HG03460 (cell line): ENCODE results near the gene CXCL5.
"Not testable (repeated sequence)": the region's sequence is repeated elsewhere in the genome, so short reads cannot be mapped to it uniquely, and the experiment has no call there.

Experiments
- ATAC-seq: cut with Tn5 transposase; IDR thresholded peaks from one replicate; pipeline ENCODE4 v1.9.1; 2021; ENCODE audit not compliant: unreplicated experiment

The CXCL5 gene

DNA sequence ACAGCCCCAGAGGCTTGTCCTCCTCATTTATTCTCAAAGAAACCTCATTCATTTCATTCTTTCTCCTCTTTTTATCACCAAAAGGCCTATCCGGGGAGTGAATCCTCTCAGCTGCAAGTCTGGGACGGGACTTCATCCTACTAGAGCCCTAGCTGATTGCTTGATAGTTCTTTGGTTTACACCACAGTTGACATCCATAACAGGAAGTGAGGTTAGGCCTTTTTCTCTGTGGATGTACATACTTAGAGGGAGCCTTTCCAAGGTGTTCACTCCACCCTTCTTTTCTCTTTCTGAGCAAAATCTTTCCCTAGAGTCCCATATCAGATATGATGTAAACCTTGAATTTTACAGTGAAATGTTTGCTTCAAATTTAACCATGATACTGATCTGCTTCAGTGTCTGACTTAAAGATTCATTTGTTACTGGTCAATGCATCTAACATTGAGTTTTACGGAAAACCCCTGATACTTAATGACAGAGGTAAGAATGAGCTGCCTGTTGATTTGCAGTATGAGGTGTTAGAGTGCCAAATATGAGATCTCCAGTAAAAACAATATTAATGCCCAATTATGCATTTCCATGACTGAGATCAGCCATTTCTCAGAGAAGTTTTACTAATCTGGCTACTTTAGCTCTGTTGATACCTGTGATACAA lies 16.8 kb upstream of the CXCL5 start:
- ATAC-seq, result no peak

DNA sequence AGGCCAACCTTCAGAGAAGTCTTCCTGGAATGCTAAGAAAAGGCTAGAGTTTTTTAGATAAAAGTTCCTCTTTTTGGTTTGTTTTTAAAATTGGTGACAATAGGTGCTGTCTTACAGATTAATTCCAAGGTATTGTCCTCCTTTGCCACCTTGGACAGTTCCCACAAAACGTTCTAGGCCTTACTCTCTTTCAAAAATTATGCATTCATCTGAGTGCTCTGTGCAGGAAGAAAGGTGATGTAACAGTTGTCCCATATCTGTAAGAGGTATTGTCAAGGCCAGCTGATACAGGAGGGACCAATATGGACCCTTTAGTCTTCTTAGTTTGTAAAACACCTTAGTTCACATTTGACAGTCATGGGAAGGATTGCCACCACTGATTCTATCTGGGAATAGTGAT lies 15.9 kb upstream of the CXCL5 start:
- no peak for ATAC-seq

GRCh38 chr4:74013264-74013663 lies 14.8 kb upstream of the CXCL5 start:
- ATAC-seq, result no peak

DNA sequence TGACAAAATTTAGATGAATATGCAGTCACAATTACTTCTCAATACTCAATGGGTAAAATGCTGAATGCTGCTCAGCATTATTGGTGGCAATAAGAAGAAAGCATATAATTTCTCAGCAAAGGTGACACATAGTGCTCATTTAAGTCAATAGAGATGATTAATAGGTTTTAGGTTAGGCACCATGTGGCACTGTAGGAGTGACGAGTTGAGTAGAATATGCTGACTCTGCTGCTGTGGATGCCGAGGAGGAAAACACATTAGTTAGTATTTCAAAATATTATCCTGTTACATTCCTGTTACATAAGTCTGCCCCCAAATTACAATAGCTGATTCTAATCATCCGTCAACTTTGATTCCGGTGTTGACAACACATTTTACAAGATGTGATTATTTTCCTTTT lies 13.7 kb upstream of the CXCL5 start:
- no peak for ATAC-seq

DNA sequence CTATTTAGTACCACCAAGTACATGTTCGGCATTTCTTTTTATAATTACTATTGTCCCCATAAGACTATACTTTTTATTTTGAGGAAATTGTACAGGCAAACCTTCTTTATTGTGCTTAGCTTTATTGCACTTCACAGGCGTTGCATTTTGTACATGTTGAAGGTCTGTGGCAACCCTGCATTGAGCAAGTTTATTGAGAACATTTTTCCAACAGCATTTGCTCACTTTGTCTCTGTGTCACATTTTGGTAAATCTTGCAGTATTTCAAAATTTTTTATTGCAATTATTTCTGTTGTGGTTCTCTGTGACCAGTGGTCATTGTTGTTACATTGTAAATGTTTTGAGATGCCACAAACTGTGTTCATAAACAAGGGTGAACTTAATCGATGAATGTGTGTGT lies 10.8 kb upstream of the CXCL5 start:
- ATAC-seq, result no peak

GRCh38 chr4:74006009-74006476 lies 7.6 kb upstream of the CXCL5 start:
- ATAC-seq, result no peak

DNA sequence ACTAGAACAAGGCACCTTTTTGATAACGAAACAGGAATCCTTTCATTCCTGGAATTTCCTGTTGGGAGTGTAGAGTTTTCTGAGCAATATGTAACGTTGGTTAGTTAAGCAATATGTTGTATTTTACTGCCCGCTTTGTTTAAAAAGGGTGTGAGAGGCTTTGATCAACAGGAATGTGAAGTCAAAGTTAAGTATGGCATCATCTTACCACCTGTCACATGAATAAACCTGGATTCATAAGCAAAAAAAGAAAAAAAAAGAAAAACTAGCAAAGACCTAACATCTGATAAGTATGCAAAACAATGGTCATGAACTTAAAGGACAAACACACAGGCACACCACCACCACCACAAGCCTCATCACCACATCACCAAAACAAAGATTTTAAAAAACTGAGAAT lies 7.1 kb upstream of the CXCL5 start:
- ATAC-seq, result no peak

DNA sequence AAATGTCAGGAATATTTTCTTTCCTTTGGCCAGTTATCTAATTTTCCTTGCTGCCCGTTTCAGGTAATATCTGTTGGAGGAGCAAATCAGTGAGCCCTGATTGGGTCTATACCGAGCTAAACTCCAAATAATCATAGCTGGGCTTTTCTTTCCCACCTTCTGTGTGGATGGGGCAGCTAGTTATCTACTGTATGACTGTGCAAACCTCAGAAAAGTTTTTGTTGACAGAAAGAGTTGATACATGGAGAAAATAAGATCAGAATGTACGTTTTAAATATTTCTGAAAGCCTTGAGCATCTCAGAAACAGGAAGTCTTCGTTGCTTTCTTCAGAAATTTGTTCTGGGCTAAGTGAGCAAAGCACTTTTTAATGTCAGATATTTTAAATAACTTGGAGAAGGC lies 6.2 kb upstream of the CXCL5 start:
- ATAC-seq, result no peak

DNA sequence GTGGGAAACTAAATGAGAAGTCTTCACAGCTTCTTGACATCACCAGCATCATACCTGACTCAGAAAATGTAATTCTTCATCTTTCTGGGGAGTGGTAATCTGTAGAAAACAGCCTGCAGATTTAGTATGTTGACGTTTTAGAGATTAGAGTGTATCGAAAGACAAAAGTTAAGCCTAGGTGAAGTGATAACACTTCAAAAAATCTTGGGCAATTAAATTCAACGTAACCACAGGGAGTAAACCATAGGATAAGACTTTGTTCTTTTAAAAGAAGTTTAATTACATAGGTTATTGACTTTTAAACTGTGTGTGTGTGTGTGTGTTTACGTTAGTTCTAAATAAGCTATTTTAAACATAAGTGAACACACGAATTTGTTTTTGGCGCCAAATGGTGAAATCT lies 1.8 kb upstream of the CXCL5 start:
- ATAC-seq, result no peak

GRCh38 chr4:73992050-73992449 lies 6.4 kb downstream of the CXCL5 start:
- ATAC-seq, result no peak

- no peak for ATAC-seq
These were observed 6.8 kb downstream of the CXCL5 start for GRCh38 chr4:73991742-73992000.

- ATAC-seq, result no peak
These were observed 7.3 kb downstream of the CXCL5 start for GRCh38 chr4:73990988-73991741.

- ATAC-seq, result no peak
These were observed 8.5 kb downstream of the CXCL5 start for GRCh38 chr4:73989928-73990327.

DNA sequence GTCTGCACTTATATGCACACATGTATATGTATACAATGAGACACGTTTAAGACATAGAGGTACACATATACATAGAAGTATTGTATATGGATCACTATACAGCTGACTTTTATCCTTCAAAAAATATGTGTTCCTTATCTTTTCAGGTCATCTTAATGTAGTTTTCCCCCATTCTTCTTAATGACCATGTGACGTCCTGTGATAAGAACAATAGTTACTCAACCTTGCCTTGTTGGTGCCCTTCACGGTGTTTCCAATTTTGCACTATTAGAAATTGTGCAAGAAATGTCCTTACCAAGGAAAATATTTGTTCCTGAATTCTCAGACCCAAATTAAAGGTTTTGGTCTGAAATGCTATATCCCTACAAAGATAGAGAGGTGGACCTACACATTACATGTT lies 9.4 kb downstream of the CXCL5 start:
- no peak for ATAC-seq

DNA sequence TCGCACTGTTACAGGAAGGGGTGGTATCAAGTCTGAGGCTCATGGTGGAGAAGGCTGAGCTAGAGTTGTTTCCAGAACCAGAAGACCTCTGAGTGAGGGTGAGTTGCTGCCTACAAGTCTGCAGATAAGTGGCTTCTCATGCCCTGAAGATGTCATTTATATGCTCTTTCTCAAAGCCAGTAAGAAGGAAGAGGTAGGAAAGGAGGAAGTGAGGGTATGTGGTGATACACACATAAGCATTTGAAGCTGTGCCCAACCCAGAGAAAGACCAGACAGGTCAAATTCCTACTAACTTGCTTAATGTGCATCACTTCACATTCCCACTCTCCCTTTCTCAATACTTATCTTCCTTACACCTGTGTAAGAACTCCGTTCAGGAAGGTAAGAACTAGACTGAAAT lies 10.4 kb downstream of the CXCL5 start, which contains the start of gene PPBP:
PPBP (minus strand) TSS at position 130 of the 400 bp plus-strand sequence; CDS start at position 43, 87 bp downstream.
- ATAC-seq, result no peak

- no peak for ATAC-seq
These were observed 13.0 kb downstream of the CXCL5 start for GRCh38 chr4:73985528-73985852.

DNA sequence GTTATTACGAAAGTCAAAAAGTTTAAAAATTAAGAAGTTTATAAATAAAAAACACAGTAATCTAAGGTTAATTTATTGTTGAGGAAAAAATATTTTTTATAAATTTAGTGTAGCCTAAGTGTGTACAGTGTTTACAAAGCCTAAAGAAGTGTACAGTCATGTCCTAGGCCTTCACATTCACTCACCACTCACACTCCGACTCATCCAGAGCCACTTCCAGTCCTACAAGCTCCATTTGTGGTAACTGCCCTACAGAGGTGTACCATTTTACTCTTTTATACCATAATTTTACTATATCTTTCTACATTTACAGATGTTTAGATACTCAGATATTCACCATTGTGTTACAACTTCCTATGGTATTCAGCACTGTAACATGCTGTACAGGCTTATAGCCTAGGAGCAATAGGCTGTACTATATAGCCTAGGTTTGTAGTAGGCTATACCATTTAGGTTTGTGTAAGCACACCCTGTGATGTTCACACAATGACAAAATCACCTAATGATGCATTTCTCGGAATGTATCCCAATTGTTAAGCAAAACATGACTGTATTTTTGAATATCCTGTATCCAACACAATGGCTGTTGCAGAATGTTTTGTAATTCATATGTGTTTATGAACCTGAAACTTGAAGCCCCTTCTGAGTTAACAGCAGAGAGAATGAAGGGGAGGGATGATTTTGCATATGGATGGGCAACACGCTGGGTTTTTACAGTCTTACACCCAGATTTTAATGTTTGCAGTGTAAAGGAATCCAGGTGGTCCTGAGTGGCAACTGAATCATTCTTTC lies 13.5 kb downstream of the CXCL5 start:
- no peak for ATAC-seq

DNA sequence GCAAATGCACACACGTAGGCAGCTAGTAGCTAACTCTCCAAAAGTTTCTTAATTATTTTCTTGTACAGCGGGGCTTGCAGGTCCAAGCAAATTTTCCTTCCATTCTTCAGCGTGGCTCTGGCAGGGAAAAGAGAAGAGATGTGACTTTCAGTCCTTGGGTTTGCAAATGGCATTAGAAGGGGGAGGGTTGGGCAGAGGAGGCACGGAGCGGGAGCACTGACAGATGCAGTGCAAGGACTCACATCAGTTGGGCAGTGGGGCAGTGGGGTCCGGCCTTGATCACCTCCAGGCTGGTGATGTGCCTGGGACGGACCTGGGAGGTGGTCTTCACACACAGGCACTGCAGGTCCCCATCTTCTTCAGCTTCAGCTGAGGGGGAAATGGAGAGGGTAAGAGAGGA lies 17.3 kb downstream of the CXCL5 start:
- not testable (repeated sequence) for ATAC-seq

- ATAC-seq, result no peak
These were observed 19.0 kb downstream of the CXCL5 start for GRCh38 chr4:73979407-73979957.

DNA sequence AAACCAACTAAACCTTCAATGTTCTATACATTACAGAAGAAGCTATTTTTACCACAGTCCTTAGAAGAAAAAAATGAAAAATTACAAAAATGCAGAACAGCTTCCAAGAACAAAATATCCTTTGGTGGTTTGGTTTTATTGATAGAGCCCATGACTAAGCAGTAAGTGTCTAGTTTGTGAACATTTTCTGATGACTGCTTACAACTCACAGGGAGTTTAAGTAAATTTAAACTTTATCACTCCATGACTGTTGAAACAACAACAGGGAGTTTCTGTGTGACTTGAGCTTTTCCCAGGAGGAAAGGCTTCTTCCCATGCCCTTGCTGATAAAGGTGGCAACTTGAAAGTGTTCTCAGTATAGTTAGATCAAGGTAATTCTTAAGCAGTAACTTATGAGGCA lies 19.6 kb downstream of the CXCL5 start:
- ATAC-seq, result no peak

- no peak for ATAC-seq
These were observed 21.8 kb downstream of the CXCL5 start for GRCh38 chr4:73976716-73977115.

GRCh38 chr4:73976217-73976616 lies 22.3 kb downstream of the CXCL5 start:
- ATAC-seq, result no peak
